Astrocyte (in vitro differentiated cells and primary cell): ENCODE data around the gene STRA6.

ENCODE experiments used
- EZH2 ChIP-seq: IDR thresholded peaks from 2 replicates; pipeline ENCODE4 v1.6.1; 2012; ENCODE audit warnings: mild to moderate bottlenecking, low read length, inconsistent platforms; ENCODE audit not compliant: insufficient read depth
- TF ChIP-seq, protein P1 (sequence below): IDR thresholded peaks from 2 replicates; pipeline ENCODE4 v1.5.1; 2011; ENCODE audit warnings: low read depth, mild to moderate bottlenecking, inconsistent platforms, low read length, moderate library complexity; ENCODE audit not compliant: insufficient read depth

DNA sequence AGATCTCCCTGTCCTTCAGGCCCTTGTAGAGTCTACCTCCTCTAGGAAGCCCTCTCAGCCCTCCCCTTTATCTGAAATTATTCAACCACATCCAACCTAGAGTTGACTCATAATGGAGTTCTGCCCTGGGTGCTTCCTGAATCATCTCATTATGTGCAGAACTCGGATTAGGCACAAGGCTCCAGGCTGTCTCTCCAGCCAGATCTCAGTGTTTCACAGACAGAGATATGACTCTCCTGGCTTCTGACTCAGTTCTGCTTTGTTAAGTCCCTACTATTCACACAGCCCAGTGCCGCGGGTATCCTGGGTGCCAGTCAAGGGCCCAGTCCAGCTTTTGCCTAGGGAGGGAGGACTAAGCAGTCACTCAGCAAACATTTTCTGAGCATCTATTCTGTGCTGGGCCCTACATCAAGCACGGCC, 9.3 kb downstream of the STRA6 start:
- TF ChIP-seq, protein P1, sequence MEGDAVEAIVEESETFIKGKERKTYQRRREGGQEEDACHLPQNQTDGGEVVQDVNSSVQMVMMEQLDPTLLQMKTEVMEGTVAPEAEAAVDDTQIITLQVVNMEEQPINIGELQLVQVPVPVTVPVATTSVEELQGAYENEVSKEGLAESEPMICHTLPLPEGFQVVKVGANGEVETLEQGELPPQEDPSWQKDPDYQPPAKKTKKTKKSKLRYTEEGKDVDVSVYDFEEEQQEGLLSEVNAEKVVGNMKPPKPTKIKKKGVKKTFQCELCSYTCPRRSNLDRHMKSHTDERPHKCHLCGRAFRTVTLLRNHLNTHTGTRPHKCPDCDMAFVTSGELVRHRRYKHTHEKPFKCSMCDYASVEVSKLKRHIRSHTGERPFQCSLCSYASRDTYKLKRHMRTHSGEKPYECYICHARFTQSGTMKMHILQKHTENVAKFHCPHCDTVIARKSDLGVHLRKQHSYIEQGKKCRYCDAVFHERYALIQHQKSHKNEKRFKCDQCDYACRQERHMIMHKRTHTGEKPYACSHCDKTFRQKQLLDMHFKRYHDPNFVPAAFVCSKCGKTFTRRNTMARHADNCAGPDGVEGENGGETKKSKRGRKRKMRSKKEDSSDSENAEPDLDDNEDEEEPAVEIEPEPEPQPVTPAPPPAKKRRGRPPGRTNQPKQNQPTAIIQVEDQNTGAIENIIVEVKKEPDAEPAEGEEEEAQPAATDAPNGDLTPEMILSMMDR: no peak
- no peak for TF ChIP-seq EZH2
